Psoas muscle (tissue), 8 donors: ENCODE measurements around the gene XRCC1. TPM values are rescaled to one million over a fixed set of nuclear protein-coding genes. Genes with fewer than 3 reads are reported as not detected.

Source experiments
- ATAC-seq, 4 donors: fragments of 200-7000 bp; cut with Tn5 transposase; one replicate each; pipeline ENCODE4 v1.9.1; 2020; ENCODE audit warnings: moderate library complexity in 3 of 4, mild to moderate bottlenecking in 2 of 4
- DNase-seq, 2 donors: peaks; one replicate each; pipeline ENCODE4 v3.0.0-alpha.2; 2020
- H3K27ac ChIP-seq: fragments of 200-600 bp; one replicate; pipeline ENCODE4 v1.8.0; 2022
- H3K27me3 ChIP-seq, 3 donors: fragments of 200-600 bp in 1 of 3; one replicate each; pipeline versions ENCODE4 v1.6.1 to v1.8.0; 2013 to 2022; ENCODE audit warnings: low read length in 2 of 3, mild to moderate bottlenecking in 2 of 3, moderate library complexity in 1 of 3; ENCODE audit not compliant: insufficient read depth in 3 of 3
- H3K36me3 ChIP-seq, 2 donors: fragments of 200-600 bp in 1 of 2; one replicate each; pipeline versions ENCODE4 v1.6.1 to v1.8.0; 2013 to 2022; ENCODE audit warnings: low read depth in 1 of 2, mild to moderate bottlenecking in 1 of 2, moderate library complexity in 1 of 2; ENCODE audit not compliant: insufficient read depth in 1 of 2
- H3K4me1 ChIP-seq: fragments of 200-600 bp; one replicate; pipeline ENCODE4 v1.8.0; 2022
- H3K4me3 ChIP-seq: fragments of 200-600 bp; one replicate; pipeline ENCODE4 v1.8.0; 2022; ENCODE audit warnings: mild to moderate bottlenecking
- H3K9me3 ChIP-seq: fragments of 200-600 bp; one replicate; pipeline ENCODE4 v1.8.0; 2022
- WGBS, 3 donors: extraction: QIAGEN DNeasy Blood & Tissue Kit; methylation state at CpG; one replicate each; pipeline versions ENCODE4 v1.1.6 to v1.1.7; 2013; 5-methylcytosine and 5-hydroxymethylcytosine counted together
- intact Hi-C, 2 donors: fragments of 100-400 bp; cut with DNase I; formaldehyde crosslinking; loops; one replicate each; pipeline versions ENCODE4 v1.11.0 to v1.14.2; 2022
- polyA plus RNA-seq, 3 donors: library from polyadenylated mRNA; stranded (reverse); fragments of 200-250 nt; gene quantifications; one replicate each; pipeline ENCODE4 v1.2.3, GENCODE V29; 2013
- total RNA-seq, 4 donors: library from RNA; stranded (reverse); fragmentation: NEBNext Ultra II Directional in 2 of 4; extraction: Animal tissue kit (Norgen Biotek cat#: 25700) in 2 of 4; gene quantifications; one replicate each; pipeline versions ENCODE4 v1.2.1 to v1.2.4, GENCODE V29; 2021 to 2023
- TF ChIP-seq, protein P1 (sequence below): fragments of 200-600 bp; IDR thresholded peaks from one replicate; pipeline ENCODE4 v1.8.0; 2022; ENCODE audit warnings: antibody characterized with exemption
- donor health status: healthy with polysubstance abuse.
- donor health status: DM: no; HTN: no; CAD: no; lungs with moderate emphysema.
- donor health status: Bipolar disorder and iron deficiency.
- donor health status: healthy.
- donor health status: DM: yes; HTN: yes; CAD: no.
- donor health status: DM: no; HTN: no; CAD: no.
- donor health status: DM: no; HTN: no; CAD: no.
- donor health status: DM: yes; HTN: yes; CAD: no.

The XRCC1 gene
- total and polyA plus RNA-seq, 7 donors: 12.7 to 22.1 (median 14.1) TPM

- intact Hi-C loops: no loop called here
- WGBS, 3 donors: 92 to 94% (median 93%) methylated on average over 5 of the region's 5 CpGs
- TF ChIP-seq, protein P1, sequence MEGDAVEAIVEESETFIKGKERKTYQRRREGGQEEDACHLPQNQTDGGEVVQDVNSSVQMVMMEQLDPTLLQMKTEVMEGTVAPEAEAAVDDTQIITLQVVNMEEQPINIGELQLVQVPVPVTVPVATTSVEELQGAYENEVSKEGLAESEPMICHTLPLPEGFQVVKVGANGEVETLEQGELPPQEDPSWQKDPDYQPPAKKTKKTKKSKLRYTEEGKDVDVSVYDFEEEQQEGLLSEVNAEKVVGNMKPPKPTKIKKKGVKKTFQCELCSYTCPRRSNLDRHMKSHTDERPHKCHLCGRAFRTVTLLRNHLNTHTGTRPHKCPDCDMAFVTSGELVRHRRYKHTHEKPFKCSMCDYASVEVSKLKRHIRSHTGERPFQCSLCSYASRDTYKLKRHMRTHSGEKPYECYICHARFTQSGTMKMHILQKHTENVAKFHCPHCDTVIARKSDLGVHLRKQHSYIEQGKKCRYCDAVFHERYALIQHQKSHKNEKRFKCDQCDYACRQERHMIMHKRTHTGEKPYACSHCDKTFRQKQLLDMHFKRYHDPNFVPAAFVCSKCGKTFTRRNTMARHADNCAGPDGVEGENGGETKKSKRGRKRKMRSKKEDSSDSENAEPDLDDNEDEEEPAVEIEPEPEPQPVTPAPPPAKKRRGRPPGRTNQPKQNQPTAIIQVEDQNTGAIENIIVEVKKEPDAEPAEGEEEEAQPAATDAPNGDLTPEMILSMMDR: no peak
These were observed 64.0 kb downstream of the XRCC1 start for GRCh38 chr19:43511324-43511723.

GRCh38 chr19:43510713-43511112 is 64.6 kb downstream of the XRCC1 start:
- no peaks in the 10 kb centered on the region for H3K4me1 ChIP-seq
- WGBS, 3 donors: 97 to 98% (median 98%) methylated on average over 9 of the region's 9 CpGs
- TF ChIP-seq, protein P1: no peak
- no peak for ATAC-seq
- DNase-seq: no peak
- H3K27me3 ChIP-seq: no peaks in the 10 kb centered on the region
- H3K4me3 ChIP-seq: no peak overlapping the region
- peaks cover 0 to 39% of the 10 kb centered on the region in 2 donors for H3K36me3 ChIP-seq
- intact Hi-C loops: no loop called here
- H3K9me3 ChIP-seq: no peaks in the 10 kb centered on the region
- H3K27ac ChIP-seq: no peak overlapping the region

More at GRCh38 chr19:43511324-43511723, 64.0 kb downstream of the XRCC1 start:
- no peaks in the 10 kb centered on the region for H3K9me3 ChIP-seq
- H3K4me1 ChIP-seq: no peaks in the 10 kb centered on the region
- H3K27me3 ChIP-seq: no peaks in the 10 kb centered on the region
- DNase-seq (no peak), ATAC-seq (no peak)
- no peak overlapping the region for H3K27ac ChIP-seq
- peaks cover 0 to 39% of the 10 kb centered on the region in 2 donors for H3K36me3 ChIP-seq
- no peak overlapping the region for H3K4me3 ChIP-seq

- 79 to 89% (median 80%) methylated on average over 2 of the region's 2 CpGs for WGBS, 3 donors
- intact Hi-C loops: no loop called here
These were observed 67.4 kb downstream of the XRCC1 start for GRCh38 chr19:43507880-43508279.

DNA sequence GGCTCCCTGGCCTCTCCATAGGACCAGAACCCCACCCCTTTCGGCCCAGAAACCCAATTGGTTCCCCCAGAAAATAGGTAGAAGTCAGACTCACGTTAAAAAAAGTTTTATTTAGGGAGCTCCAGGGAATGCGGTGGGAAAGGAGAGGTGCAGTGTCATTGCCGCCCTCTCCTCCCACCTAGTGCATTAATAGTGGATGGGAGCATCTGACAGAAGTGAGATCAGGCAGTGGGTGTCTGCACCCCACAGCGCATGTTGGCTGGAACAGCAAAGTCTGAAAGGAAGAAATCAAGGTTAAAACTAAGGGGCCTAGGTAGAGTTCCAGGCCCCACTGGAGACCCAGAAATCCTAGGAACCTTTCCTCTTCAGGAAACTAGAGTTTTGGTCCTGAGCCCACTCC is 68.7 kb downstream of the XRCC1 start:
- Histone ChIP-seq H3K4me3 (no peak overlapping the region), H3K36me3 (peaks cover 0 to 36% of the 10 kb centered on the region in 2 donors), H3K27me3 (no peaks in the 10 kb centered on the region), H3K27ac (no peak overlapping the region), H3K4me1 (peaks cover 11% of the 10 kb centered on the region), H3K9me3 (no peaks in the 10 kb centered on the region)
- intact Hi-C loops: no loop called here
- DNase-seq (no peak), ATAC-seq (no peak)
- TF ChIP-seq, protein P1: no peak
- 89 to 93% (median 93%) methylated on average over 5 of the region's 5 CpGs for WGBS, 3 donors

More at GRCh38 chr19:43507880-43508279, 67.4 kb downstream of the XRCC1 start:
- TF ChIP-seq, protein P1: no peak
- H3K4me3 ChIP-seq: no peak overlapping the region
- H3K27me3 ChIP-seq: no peaks in the 10 kb centered on the region
- H3K4me1 ChIP-seq: peaks cover 10% of the 10 kb centered on the region
- peaks cover 0 to 32% of the 10 kb centered on the region in 2 donors for H3K36me3 ChIP-seq
- no peak overlapping the region for H3K27ac ChIP-seq
- ATAC-seq (no peak), DNase-seq (no peak)
- H3K9me3 ChIP-seq: no peaks in the 10 kb centered on the region

DNA sequence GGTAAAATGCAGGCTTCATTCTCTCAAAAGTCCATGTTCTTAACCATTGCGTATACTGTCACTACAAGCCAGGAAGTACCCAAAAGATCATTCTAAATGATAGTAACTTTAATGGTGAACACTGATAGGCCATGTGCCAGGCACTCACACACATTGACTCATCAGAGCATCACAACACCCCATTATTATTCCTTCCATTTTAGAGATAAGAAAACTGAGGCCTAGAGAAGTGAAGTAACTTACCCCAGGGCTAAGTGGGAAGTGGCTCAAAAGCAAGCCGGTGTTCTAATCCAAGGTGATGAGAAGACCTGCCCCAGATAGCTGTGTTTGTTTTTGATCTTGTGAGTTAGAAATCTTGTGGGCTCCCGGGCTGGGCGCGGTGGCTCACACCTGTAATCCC is 69.4 kb downstream of the XRCC1 start:
- DNase-seq: no peak
- peaks cover 0 to 35% of the 10 kb centered on the region in 2 donors for H3K36me3 ChIP-seq
- H3K27me3 ChIP-seq: no peaks in the 10 kb centered on the region
- intact Hi-C loops: no loop called here
- no peak for ATAC-seq
- H3K4me3 ChIP-seq: no peak overlapping the region
- TF ChIP-seq, protein P1: no peak
- WGBS, 3 donors: 94 to 97% (median 96%) methylated on average over 5 of the region's 5 CpGs
- no peak overlapping the region for H3K27ac ChIP-seq
- H3K9me3 ChIP-seq: no peaks in the 10 kb centered on the region
- H3K4me1 ChIP-seq: peaks cover 11% of the 10 kb centered on the region
